IMR-90 (cell line): ENCODE results near the gene OR51T1. TPM values are rescaled to one million over a fixed set of nuclear protein-coding genes. Genes with fewer than 3 reads are reported as not detected.

ENCODE experiments used
- ATAC-seq: fragments of 200-7000 bp; cut with Tn5 transposase; 2 replicates; pipeline ENCODE4 v1.9.1; 2020; ENCODE audit warnings: low read depth, mild to moderate bottlenecking, moderate library complexity
- BruUV-seq: library from RNA; stranded (reverse); fragments of 400-500 nt; replicated peaks from 2 replicates; lab custom pipeline; 2021; lab: Mats Ljungman, UMichigan
- CTCF ChIA-PET: fragments of 300-600 bp; formaldehyde crosslinking; extraction: SDS; loops from one replicate; lab custom pipeline; 2021; ENCODE audit warnings: antibody characterized with exemption; lab: Yijun Ruan, JAX
- POLR2A ChIA-PET: fragments of 300-600 bp; sonication (Branson Sonifier 250); formaldehyde crosslinking; loops from one replicate; lab custom pipeline; 2022; ENCODE audit warnings: antibody characterized with exemption; ENCODE audit not compliant: unreplicated experiment; lab: Charles Lee
- DNase-seq: peaks from one replicate; pipeline ENCODE4 v3.0.0; 2013
- H2AFZ ChIP-seq: replicated peaks from 2 replicates; pipeline ENCODE3; 2013; ENCODE audit warnings: low read length, mild to moderate bottlenecking; ENCODE audit not compliant: poor library complexity
- H2AK5ac ChIP-seq: 2 replicates; pipeline ENCODE4 v1.6.1; 2013; ENCODE audit warnings: low read depth, low read length, inconsistent platforms
- H2AK9ac ChIP-seq: replicated peaks from 2 replicates; pipeline ENCODE3; 2013; ENCODE audit warnings: mild to moderate bottlenecking, low read depth, low read length, moderate library complexity; ENCODE audit not compliant: poor library complexity
- H2BK120ac ChIP-seq: 2 replicates; pipeline ENCODE4 v1.6.1; 2013; ENCODE audit warnings: low read depth, low read length, inconsistent platforms
- H2BK15ac ChIP-seq: 3 replicates; pipeline ENCODE4 v1.6.1; 2013; ENCODE audit warnings: low read depth, low read length, inconsistent platforms
- H2BK20ac ChIP-seq: 2 replicates; pipeline ENCODE4 v1.6.1; 2013; ENCODE audit warnings: low read depth, mild to moderate bottlenecking, inconsistent platforms, low read length, moderate library complexity
- H2BK5ac ChIP-seq: 2 replicates; pipeline ENCODE4 v1.6.1; 2013; ENCODE audit warnings: mild to moderate bottlenecking, low read depth, low read length, inconsistent platforms; ENCODE audit not compliant: poor library complexity, severe bottlenecking
- H3K14ac ChIP-seq: replicated peaks from 2 replicates; pipeline ENCODE4 v1.6.1; 2013; ENCODE audit warnings: low read depth, low read length, inconsistent platforms
- H3K18ac ChIP-seq: 2 replicates; pipeline ENCODE4 v1.6.1; 2013; ENCODE audit warnings: low read depth, low read length, control low read depth
- H3K23ac ChIP-seq: 2 replicates; pipeline ENCODE4 v1.6.1; 2013; ENCODE audit warnings: low read depth, low read length, inconsistent platforms
- H3K27ac ChIP-seq: 2 replicates; pipeline ENCODE4 v1.5.1; 2013; ENCODE audit warnings: mild to moderate bottlenecking, control low read depth, low read length; ENCODE audit not compliant: insufficient read depth
- H3K27me3 ChIP-seq: 2 replicates; pipeline ENCODE4 v1.6.1; 2013; ENCODE audit warnings: low read length; ENCODE audit not compliant: control insufficient read depth, insufficient read depth
- H3K36me3 ChIP-seq: 2 replicates; pipeline ENCODE4 v1.6.1; 2013; ENCODE audit warnings: low read length, mixed read lengths; ENCODE audit not compliant: control insufficient read depth, insufficient read depth
- H3K4ac ChIP-seq: 2 replicates; pipeline ENCODE4 v1.6.1; 2013; ENCODE audit warnings: low read depth, low read length, inconsistent platforms
- H3K4me1 ChIP-seq: 2 replicates; pipeline ENCODE4 v1.6.1; 2013; ENCODE audit warnings: low read length, mixed read lengths; ENCODE audit not compliant: control insufficient read depth, insufficient read depth
- H3K4me2 ChIP-seq: 2 replicates; pipeline ENCODE4 v1.6.1; 2013; ENCODE audit warnings: low read depth, mild to moderate bottlenecking, control low read depth, low read length, moderate library complexity
- H3K4me3 ChIP-seq: 2 replicates; pipeline ENCODE4 v1.5.1; 2013; ENCODE audit warnings: low read depth, mild to moderate bottlenecking, control low read depth, low read length, moderate library complexity; ENCODE audit not compliant: insufficient read depth
- H3K56ac ChIP-seq: 2 replicates; pipeline ENCODE4 v1.6.1; 2013; ENCODE audit warnings: low read length, inconsistent platforms; ENCODE audit not compliant: insufficient read depth; ENCODE audit errors: extremely low read depth
- H3K79me1 ChIP-seq, 2 experiments: 2 replicates each; pipeline ENCODE4 v1.6.1; 2013; ENCODE audit warnings: low read length in 2 of 2, inconsistent platforms in 1 of 2, low read depth in 1 of 2
- H3K9ac ChIP-seq: 2 replicates; pipeline ENCODE4 v1.6.1; 2013; ENCODE audit warnings: low read depth, low read length, control low read depth
- H3K9me1 ChIP-seq: 2 replicates; pipeline ENCODE4 v1.6.1; 2013; ENCODE audit warnings: low read length, inconsistent platforms; ENCODE audit not compliant: insufficient read depth
- H3K9me3 ChIP-seq: 2 replicates; pipeline ENCODE4 v1.6.1; 2013; ENCODE audit warnings: low read length; ENCODE audit not compliant: control insufficient read depth, insufficient read depth
- H4K20me1 ChIP-seq: 2 replicates; pipeline ENCODE4 v1.6.1; 2013; ENCODE audit warnings: low read length, inconsistent platforms; ENCODE audit not compliant: insufficient read depth
- H4K5ac ChIP-seq: 2 replicates; pipeline ENCODE4 v1.6.1; 2013; ENCODE audit warnings: mild to moderate bottlenecking, low read depth, low read length, control low read depth
- H4K8ac ChIP-seq, 2 experiments: 2 replicates each; pipeline ENCODE4 v1.6.1; 2013; ENCODE audit warnings: low read depth in 2 of 2, low read length in 2 of 2, control low read depth in 1 of 2, inconsistent platforms in 1 of 2
- H4K91ac ChIP-seq: 2 replicates; pipeline ENCODE4 v1.6.1; 2013; ENCODE audit warnings: low read depth, low read length, inconsistent platforms; ENCODE audit not compliant: insufficient read depth
- BHLHE40 ChIP-seq: fragments of 150-350 bp; IDR thresholded peaks from 2 replicates; pipeline ENCODE4 v1.6.1; 2016; ENCODE audit warnings: mild to moderate bottlenecking, low read depth, low read length
- CEBPB ChIP-seq: IDR thresholded peaks from 2 replicates; pipeline ENCODE4 v1.6.1; 2012; ENCODE audit warnings: low read depth, low read length, improper control_type of control experiment
- CHD1 ChIP-seq: IDR thresholded peaks from 2 replicates; pipeline ENCODE4 v1.6.1; 2012; ENCODE audit warnings: low read depth, low read length, improper control_type of control experiment
- ELK1 ChIP-seq: fragments of 150-350 bp; IDR thresholded peaks from 2 replicates; pipeline ENCODE4 v1.6.1; 2016; ENCODE audit warnings: low read depth, mild to moderate bottlenecking, low read length, moderate library complexity, borderline replicate concordance
- FOS ChIP-seq: fragments of 150-350 bp; IDR thresholded peaks from 2 replicates; pipeline ENCODE4 v1.6.1; 2016; ENCODE audit warnings: low read depth, low read length
- MAFK ChIP-seq: IDR thresholded peaks from 2 replicates; pipeline ENCODE4 v1.6.1; 2012; ENCODE audit warnings: low read depth, low read length, improper control_type of control experiment
- MAZ ChIP-seq: IDR thresholded peaks from 2 replicates; pipeline ENCODE4 v1.6.1; 2012; ENCODE audit warnings: low read depth, mild to moderate bottlenecking, low read length, improper control_type of control experiment, moderate library complexity, borderline replicate concordance
- MXI1 ChIP-seq: IDR thresholded peaks from 2 replicates; pipeline ENCODE4 v1.6.1; 2012; ENCODE audit warnings: low read depth, mild to moderate bottlenecking, low read length, moderate library complexity, borderline replicate concordance
- NFE2L2 ChIP-seq: fragments of 150-350 bp; IDR thresholded peaks from 2 replicates; pipeline ENCODE4 v1.6.1; 2016; ENCODE audit warnings: low read depth, mild to moderate bottlenecking, low read length
- POLR2A ChIP-seq: IDR thresholded peaks from 2 replicates; pipeline ENCODE4 v1.6.1; 2012; ENCODE audit warnings: mild to moderate bottlenecking, low read depth, low read length
- RAD21 ChIP-seq: IDR thresholded peaks from 2 replicates; pipeline ENCODE4 v1.6.1; 2012; ENCODE audit warnings: low read length, improper control_type of control experiment
- RCOR1 ChIP-seq: IDR thresholded peaks from 2 replicates; pipeline ENCODE4 v1.6.1; 2012; ENCODE audit warnings: mild to moderate bottlenecking, low read length, improper control_type of control experiment; ENCODE audit not compliant: insufficient replicate concordance
- RFX5 ChIP-seq: IDR thresholded peaks from 2 replicates; pipeline ENCODE4 v1.8.0; 2012; ENCODE audit warnings: low read depth, mild to moderate bottlenecking, low read length, moderate library complexity
- SMC3 ChIP-seq: fragments of 150-350 bp; IDR thresholded peaks from 2 replicates; pipeline ENCODE4 v1.6.1; 2016; ENCODE audit warnings: low read depth, mild to moderate bottlenecking, antibody characterized with exemption, low read length, moderate library complexity
- dilution Hi-C: fragments of 300-500 bp; cut with HindIII; formaldehyde crosslinking; loops from one replicate; pipeline ENCODE4 v1.14.3; 2018; ENCODE audit warnings: low sequenced_read_pairs; ENCODE audit not compliant: unreplicated experiment
- in situ Hi-C: fragments of 300-500 bp; cut with MboI; formaldehyde crosslinking; loops from 3 replicates; pipeline ENCODE4 v1.14.3; 2019; ENCODE audit warnings: low sequenced_read_pairs, inconsistent platforms, mixed read lengths
- intact Hi-C: fragments of 100-400 bp; cut with micrococcal nuclease; formaldehyde crosslinking; loops from 2 replicates; pipeline ENCODE4 v1.10.0; 2022
- polyA plus RNA-seq, 3 experiments: library from polyadenylated mRNA; depleted of rRNA; stranded (reverse); fragments of >200 nt; gene quantifications; 2 replicates each; pipeline ENCODE4 v1.2.3, GENCODE V29; 2012; ENCODE audit warnings: low replicate concordance in 1 of 3
- total RNA-seq: library from RNA; depleted of rRNA; stranded (reverse); fragments of >200 nt; gene quantifications from 2 replicates; pipeline ENCODE4 v1.2.3, GENCODE V29; 2012
- TF ChIP-seq, protein P1 (sequence below): fragments of 150-350 bp; IDR thresholded peaks from 2 replicates; pipeline ENCODE4 v1.6.1; 2017; ENCODE audit warnings: mild to moderate bottlenecking, antibody characterized with exemption, low read length, low read depth
- TF ChIP-seq, protein P2 (sequence below): conservative IDR thresholded peaks from 2 replicates; pipeline ENCODE4 v1.5.1; 2012; ENCODE audit warnings: mild to moderate bottlenecking, low read depth, low read length, improper control_type of control experiment

Gene OR51T1
- total and polyA plus RNA-seq, 2 of the 4 experiments (the other 2 are of a cell fraction): not detected

DNA sequence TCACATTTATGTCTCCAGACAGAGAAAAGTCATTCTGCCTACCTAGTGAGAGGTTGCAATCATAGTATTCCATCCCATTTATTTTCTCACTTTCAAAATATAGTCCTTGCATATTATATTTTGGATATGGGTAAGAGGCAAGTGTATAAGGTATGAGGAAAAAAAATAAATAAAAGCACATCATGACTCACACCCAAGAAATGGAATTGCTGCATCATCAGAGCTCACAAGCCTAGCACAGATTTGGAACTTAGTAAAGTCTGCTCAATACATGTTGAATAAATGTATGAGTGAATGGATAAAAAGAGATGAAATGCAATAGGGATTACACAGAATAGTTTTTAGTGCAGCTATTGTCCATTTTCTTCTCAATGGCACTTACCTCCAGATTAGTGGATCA is 44.9 kb downstream of the OR51T1 start:
- H3K9me3 ChIP-seq: no peaks in the 10 kb centered on the region
- no peak overlapping the region for H2AK5ac ChIP-seq
- intact Hi-C loops (no loop called here), in situ Hi-C loops (no loop called here), dilution Hi-C loops (no loop called here)
- no peak overlapping the region for H3K4me2 ChIP-seq
- no peaks in the 10 kb centered on the region; the same call in 1 of the 2 replicates for H3K4me1 ChIP-seq
- H3K18ac ChIP-seq: no peak overlapping the region
- no peak overlapping the region for H2BK15ac ChIP-seq
- no peak overlapping the region for H2BK120ac ChIP-seq
- H3K14ac ChIP-seq: no peak overlapping the region
- H2BK20ac ChIP-seq: no peak overlapping the region
- H3K4ac ChIP-seq: no peak overlapping the region
- no peaks in the 10 kb centered on the region for H4K20me1 ChIP-seq
- no peak overlapping the region for H3K23ac ChIP-seq
- H2AK9ac ChIP-seq: no peak overlapping the region
- no peaks in the 10 kb centered on the region for H3K9me1 ChIP-seq
- no peak overlapping the region for H4K8ac ChIP-seq
- H2BK5ac ChIP-seq: no peak overlapping the region
- H3K36me3 ChIP-seq: no peaks in the 10 kb centered on the region
- POLR2A ChIA-PET: no interaction called here
- no peaks in the 10 kb centered on the region for H3K27me3 ChIP-seq
- CTCF ChIA-PET: no interaction called here
- BruUV-seq: no TSS peak
- ATAC-seq: peak; percentile 72
- TF ChIP-seq CHD1: no peak
- TF ChIP-seq RAD21: no peak
- TF ChIP-seq RFX5: no peak
- TF ChIP-seq RCOR1: no peak
- TF ChIP-seq, protein P1, sequence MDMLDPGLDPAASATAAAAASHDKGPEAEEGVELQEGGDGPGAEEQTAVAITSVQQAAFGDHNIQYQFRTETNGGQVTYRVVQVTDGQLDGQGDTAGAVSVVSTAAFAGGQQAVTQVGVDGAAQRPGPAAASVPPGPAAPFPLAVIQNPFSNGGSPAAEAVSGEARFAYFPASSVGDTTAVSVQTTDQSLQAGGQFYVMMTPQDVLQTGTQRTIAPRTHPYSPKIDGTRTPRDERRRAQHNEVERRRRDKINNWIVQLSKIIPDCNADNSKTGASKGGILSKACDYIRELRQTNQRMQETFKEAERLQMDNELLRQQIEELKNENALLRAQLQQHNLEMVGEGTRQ: no peak
- no peak for TF ChIP-seq BHLHE40
- no peak for TF ChIP-seq MXI1
- 0 out of 2 replicates have a peak, but pooled peaks have one; percentile 14 for TF ChIP-seq FOS
- TF ChIP-seq NFE2L2: 0 out of 2 replicates have a peak, but pooled peaks have one; percentile 26
- no peak for TF ChIP-seq ELK1
- no peak for TF ChIP-seq SMC3
- TF ChIP-seq CEBPB: no peak
- no peak for TF ChIP-seq MAZ
- TF ChIP-seq POLR2A: no peak
- peak; percentile 60 for TF ChIP-seq MAFK
- TF ChIP-seq, protein P2, sequence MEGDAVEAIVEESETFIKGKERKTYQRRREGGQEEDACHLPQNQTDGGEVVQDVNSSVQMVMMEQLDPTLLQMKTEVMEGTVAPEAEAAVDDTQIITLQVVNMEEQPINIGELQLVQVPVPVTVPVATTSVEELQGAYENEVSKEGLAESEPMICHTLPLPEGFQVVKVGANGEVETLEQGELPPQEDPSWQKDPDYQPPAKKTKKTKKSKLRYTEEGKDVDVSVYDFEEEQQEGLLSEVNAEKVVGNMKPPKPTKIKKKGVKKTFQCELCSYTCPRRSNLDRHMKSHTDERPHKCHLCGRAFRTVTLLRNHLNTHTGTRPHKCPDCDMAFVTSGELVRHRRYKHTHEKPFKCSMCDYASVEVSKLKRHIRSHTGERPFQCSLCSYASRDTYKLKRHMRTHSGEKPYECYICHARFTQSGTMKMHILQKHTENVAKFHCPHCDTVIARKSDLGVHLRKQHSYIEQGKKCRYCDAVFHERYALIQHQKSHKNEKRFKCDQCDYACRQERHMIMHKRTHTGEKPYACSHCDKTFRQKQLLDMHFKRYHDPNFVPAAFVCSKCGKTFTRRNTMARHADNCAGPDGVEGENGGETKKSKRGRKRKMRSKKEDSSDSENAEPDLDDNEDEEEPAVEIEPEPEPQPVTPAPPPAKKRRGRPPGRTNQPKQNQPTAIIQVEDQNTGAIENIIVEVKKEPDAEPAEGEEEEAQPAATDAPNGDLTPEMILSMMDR: no peak
- H3K79me1 ChIP-seq: no peaks in the 10 kb centered on the region
- no peak overlapping the region for H4K91ac ChIP-seq
- no peak overlapping the region for H3K56ac ChIP-seq
- H4K5ac ChIP-seq: no peak overlapping the region
- H3K9ac ChIP-seq: no peak overlapping the region
- H2AFZ ChIP-seq: no peak overlapping the region
- DNase-seq: peak; percentile 47
- no peak overlapping the region for H3K27ac ChIP-seq
- H3K4me3 ChIP-seq: no peak overlapping the region
